ENCODE measurements around the gene GNLY. TPM values are rescaled to one million over a fixed set of nuclear protein-coding genes. Genes with fewer than 3 reads are reported as not detected.

The GNLY gene
- total RNA-seq, 1 donor from 2014 or later = not detected

- H3K4me1 Mint-ChIP-seq (ENCODE audit: low read depth) = peaks cover 59% of the 10 kb centered on the region
- H3K36me3 Mint-ChIP-seq (ENCODE audit: low read depth) = peaks cover 1% of the 10 kb centered on the region
- no peaks in the 10 kb centered on the region for H3K9me3 Mint-ChIP-seq (ENCODE audit: low read depth)
- no peak for DNase-seq (ENCODE audit: low spot score)
- no peak for TF ChIP-seq CTCF (IDR thresholded peaks at IDR 0.05)
- peak overlapping the region; percentile 22 for H3K27ac Mint-ChIP-seq (ENCODE audit: unreplicated experiment)
- peak overlapping the region; percentile 18 for H3K4me3 Mint-ChIP-seq (ENCODE audit: unreplicated experiment)
- H3K27me3 Mint-ChIP-seq (ENCODE audit: low read depth) = peaks cover 10% of the 10 kb centered on the region
Observed at GRCh38 chr2:85744741-85745601, 50.8 kb downstream of the GNLY start.

GRCh38 chr2:85745619-85746018 lies 51.5 kb downstream of the GNLY start:
- H3K9me3 Mint-ChIP-seq (ENCODE audit: low read depth) = no peaks in the 10 kb centered on the region
- no peak overlapping the region for H3K4me3 Mint-ChIP-seq (ENCODE audit: unreplicated experiment)
- peaks cover 66% of the 10 kb centered on the region for H3K4me1 Mint-ChIP-seq (ENCODE audit: low read depth)
- TF ChIP-seq CTCF (IDR thresholded peaks at IDR 0.05) = no peak
- no peak overlapping the region for H3K27ac Mint-ChIP-seq (ENCODE audit: unreplicated experiment)
- peaks cover 1% of the 10 kb centered on the region for H3K36me3 Mint-ChIP-seq (ENCODE audit: low read depth)
- H3K27me3 Mint-ChIP-seq (ENCODE audit: low read depth) = peaks cover 10% of the 10 kb centered on the region
- no peak for DNase-seq (ENCODE audit: low spot score)

GRCh38 chr2:85746321-85747004 lies 52.3 kb downstream of the GNLY start:
- Mint-ChIP-seq H3K9me3 (ENCODE audit: low read depth) (no peaks in the 10 kb centered on the region), H3K36me3 (ENCODE audit: low read depth) (no peaks in the 10 kb centered on the region), H3K4me1 (ENCODE audit: low read depth) (peaks cover 70% of the 10 kb centered on the region), H3K27ac (ENCODE audit: unreplicated experiment) (peak overlapping the region; percentile 37), H3K4me3 (ENCODE audit: unreplicated experiment) (no peak overlapping the region), H3K27me3 (ENCODE audit: low read depth) (peaks cover 10% of the 10 kb centered on the region)
- TF ChIP-seq CTCF (IDR thresholded peaks at IDR 0.05) = no peak
- peak; percentile 48 for DNase-seq (ENCODE audit: low spot score)

- no peak overlapping the region for H3K4me3 Mint-ChIP-seq (ENCODE audit: unreplicated experiment)
- H3K9me3 Mint-ChIP-seq (ENCODE audit: low read depth) = no peaks in the 10 kb centered on the region
- peaks cover 64% of the 10 kb centered on the region for H3K4me1 Mint-ChIP-seq (ENCODE audit: low read depth)
- no peak for TF ChIP-seq CTCF (IDR thresholded peaks at IDR 0.05)
- no peaks in the 10 kb centered on the region for H3K36me3 Mint-ChIP-seq (ENCODE audit: low read depth)
- peaks cover 15% of the 10 kb centered on the region for H3K27me3 Mint-ChIP-seq (ENCODE audit: low read depth)
- H3K27ac Mint-ChIP-seq (ENCODE audit: unreplicated experiment) = no peak overlapping the region
- DNase-seq (ENCODE audit: low spot score) = no peak
Observed at GRCh38 chr2:85747441-85747840, 53.3 kb downstream of the GNLY start.

GRCh38 chr2:85748039-85748734 lies 54.0 kb downstream of the GNLY start:
- no peak for TF ChIP-seq CTCF (IDR thresholded peaks at IDR 0.05)
- peak; percentile 13 for DNase-seq (ENCODE audit: low spot score)
- Mint-ChIP-seq H3K4me1 (ENCODE audit: low read depth) (peaks cover 56% of the 10 kb centered on the region), H3K4me3 (ENCODE audit: unreplicated experiment) (no peak overlapping the region), H3K27ac (ENCODE audit: unreplicated experiment) (no peak overlapping the region), H3K27me3 (ENCODE audit: low read depth) (peaks cover 15% of the 10 kb centered on the region), H3K9me3 (ENCODE audit: low read depth) (no peaks in the 10 kb centered on the region), H3K36me3 (ENCODE audit: low read depth) (no peaks in the 10 kb centered on the region)

All from chondrocyte (in vitro differentiated cells).